ENCODE data around the gene GPR31. TPM values are rescaled to one million over a fixed set of nuclear protein-coding genes. Genes with fewer than 3 reads are reported as not detected.

The GPR31 gene
- total RNA-seq, 1 experiment from 2014 or later = not detected

DNA sequence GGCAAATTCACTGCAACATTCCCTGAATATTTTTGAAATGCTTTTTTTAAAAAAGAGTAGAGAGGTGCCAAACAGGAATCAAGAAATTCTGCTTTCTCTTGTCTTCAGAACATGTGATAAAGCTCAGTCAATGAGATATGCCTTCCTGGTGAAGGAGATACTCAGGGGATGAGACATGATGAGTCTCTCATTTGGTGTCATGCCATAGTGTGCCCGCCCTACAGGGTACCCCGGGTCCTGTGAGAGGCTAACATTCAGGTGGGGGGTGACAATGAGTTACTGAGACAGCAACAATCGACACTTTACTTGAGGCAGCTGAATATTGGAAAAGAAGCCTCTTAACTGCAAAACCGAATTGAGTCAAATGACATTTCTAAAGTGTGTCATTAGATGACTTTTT lies 28.2 kb downstream of the GPR31 start:
- Histone ChIP-seq H3K9me3 (ENCODE audit: insufficient read depth, low read depth) (no peaks in the 10 kb centered on the region), H3K4me1 (replicated peaks; ENCODE audit: insufficient read depth) (no peaks in the 10 kb centered on the region), H4K20me1 (ENCODE audit: insufficient read depth) (no peaks in the 10 kb centered on the region), H3K36me3 (ENCODE audit: low read depth) (no peaks in the 10 kb centered on the region), H3K79me2 (ENCODE audit: low read depth) (no peaks in the 10 kb centered on the region), H3K9me2 (ENCODE audit: insufficient read depth) (no peaks in the 10 kb centered on the region), H3K4me3 (no peak overlapping the region), H3K4me2 (no peak overlapping the region), H3K27ac (no peak overlapping the region), H2AFZ (no peak overlapping the region), H3K27me3 (ENCODE audit: insufficient read depth, low read depth) (peaks cover 82% of the 10 kb centered on the region), H3F3A (ENCODE audit: insufficient read depth, low read depth) (no peaks in the 10 kb centered on the region)
- CTCF ChIA-PET = no interaction called here
- DNase-seq = no peak
- intact Hi-C loops (cut with micrococcal nuclease; ENCODE audit: unreplicated experiment) = no loop called here
- no TSS peak for BruUV-seq (replicated peaks)
- TF ChIP-seq CTCF (conservative IDR thresholded peaks at IDR 0.05) (no peak), EZH2 (IDR thresholded peaks at IDR 0.05; ENCODE audit: low read depth) (no peak)
- POLR2A ChIA-PET (ENCODE audit: unreplicated experiment) = no interaction called here

DNA sequence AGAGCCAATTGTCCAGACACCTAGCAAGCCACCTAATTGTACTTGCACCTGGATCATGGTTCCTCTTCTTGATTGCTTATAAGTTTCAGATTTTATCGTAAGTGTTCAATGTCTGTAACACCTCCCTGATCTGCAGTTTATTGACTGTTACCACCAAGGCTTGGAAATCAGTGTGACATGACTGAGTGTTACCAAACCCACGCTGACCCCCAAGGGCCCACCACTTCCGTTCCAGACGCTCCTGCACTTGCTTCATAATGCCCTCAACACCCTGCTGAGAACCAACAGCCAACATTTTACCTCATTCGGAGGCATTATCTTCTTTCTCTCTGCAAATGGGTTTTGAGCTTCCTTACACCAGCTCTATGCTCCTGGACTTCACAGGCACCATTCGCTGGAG lies 28.6 kb downstream of the GPR31 start:
- Histone ChIP-seq H2AFZ (no peak overlapping the region), H3K9me2 (ENCODE audit: insufficient read depth) (no peaks in the 10 kb centered on the region), H3K27ac (no peak overlapping the region), H3K4me2 (no peak overlapping the region), H4K20me1 (ENCODE audit: insufficient read depth) (no peaks in the 10 kb centered on the region), H3K4me1 (replicated peaks; ENCODE audit: insufficient read depth) (no peaks in the 10 kb centered on the region), H3K79me2 (ENCODE audit: low read depth) (no peaks in the 10 kb centered on the region), H3K9me3 (ENCODE audit: insufficient read depth, low read depth) (no peaks in the 10 kb centered on the region), H3K36me3 (ENCODE audit: low read depth) (no peaks in the 10 kb centered on the region), H3F3A (ENCODE audit: insufficient read depth, low read depth) (no peaks in the 10 kb centered on the region), H3K27me3 (ENCODE audit: insufficient read depth, low read depth) (peaks cover 80% of the 10 kb centered on the region), H3K4me3 (no peak overlapping the region)
- ChIA-PET POLR2A (ENCODE audit: unreplicated experiment) (no interaction called here), CTCF (no interaction called here)
- DNase-seq = no peak
- BruUV-seq (replicated peaks) = no TSS peak
- TF ChIP-seq CTCF (conservative IDR thresholded peaks at IDR 0.05) = no peak
- no peak for TF ChIP-seq EZH2 (IDR thresholded peaks at IDR 0.05; ENCODE audit: low read depth)
- intact Hi-C loops (cut with micrococcal nuclease; ENCODE audit: unreplicated experiment) = no loop called here

GRCh38 chr6:167127785-167128531 lies 29.8 kb downstream of the GPR31 start:
- BruUV-seq (replicated peaks) = no TSS peak
- H3K9me2 ChIP-seq (ENCODE audit: insufficient read depth) = no peaks in the 10 kb centered on the region
- H3K27ac ChIP-seq = no peak overlapping the region
- H3K36me3 ChIP-seq (ENCODE audit: low read depth) = no peaks in the 10 kb centered on the region
- H2AFZ ChIP-seq = no peak overlapping the region
- no peaks in the 10 kb centered on the region for H3K9me3 ChIP-seq (ENCODE audit: insufficient read depth, low read depth)
- no peaks in the 10 kb centered on the region for H4K20me1 ChIP-seq (ENCODE audit: insufficient read depth)
- H3K4me2 ChIP-seq = no peak overlapping the region
- H3K4me3 ChIP-seq = no peak overlapping the region
- no peaks in the 10 kb centered on the region for H3K4me1 ChIP-seq (replicated peaks; ENCODE audit: insufficient read depth)
- CTCF ChIA-PET = no interaction called here
- no peaks in the 10 kb centered on the region for H3K79me2 ChIP-seq (ENCODE audit: low read depth)
- POLR2A ChIA-PET (ENCODE audit: unreplicated experiment) = no interaction called here
- no peak for TF ChIP-seq CTCF (conservative IDR thresholded peaks at IDR 0.05)
- TF ChIP-seq EZH2 (IDR thresholded peaks at IDR 0.05; ENCODE audit: low read depth) = no peak
- DNase-seq = no peak
- H3K27me3 ChIP-seq (ENCODE audit: insufficient read depth, low read depth) = peaks cover 83% of the 10 kb centered on the region
- no peaks in the 10 kb centered on the region for H3F3A ChIP-seq (ENCODE audit: insufficient read depth, low read depth)
- intact Hi-C loops (cut with micrococcal nuclease; ENCODE audit: unreplicated experiment) = no loop called here
